ENCODE measurements around the gene APLF.
"Not testable (repeated sequence)": the region's sequence is repeated elsewhere in the genome, so short reads cannot be mapped to it uniquely, and the experiment has no call there.

Gene APLF

GRCh38 chr2:68529651-68530050 lies 62.3 kb downstream of the APLF start:
- not testable (repeated sequence) for DNase-seq (ENCODE audit: low read depth)

GRCh38 chr2:68536000-68536399 lies 68.6 kb downstream of the APLF start:
- DNase-seq (ENCODE audit: low read depth) = no peak

GRCh38 chr2:68537011-68537410 lies 69.6 kb downstream of the APLF start:
- DNase-seq (ENCODE audit: low read depth) = no peak

GRCh38 chr2:68537809-68538208 lies 70.4 kb downstream of the APLF start:
- no peak for DNase-seq (ENCODE audit: low read depth)

- no peak for DNase-seq (ENCODE audit: low read depth)
Observed at GRCh38 chr2:68544811-68545210, 77.4 kb downstream of the APLF start.

GRCh38 chr2:68548396-68548795 lies 81.0 kb downstream of the APLF start:
- DNase-seq (ENCODE audit: low read depth) = no peak

- no peak for DNase-seq (ENCODE audit: low read depth)
Observed at GRCh38 chr2:68553098-68553497, 85.7 kb downstream of the APLF start.

- not testable (repeated sequence) for DNase-seq (ENCODE audit: low read depth)
Observed at GRCh38 chr2:68555425-68556206, 88.2 kb downstream of the APLF start.

GRCh38 chr2:68556381-68556780 lies 89.0 kb downstream of the APLF start:
- DNase-seq (ENCODE audit: low read depth) = no peak

- no peak for DNase-seq (ENCODE audit: low read depth)
Observed at GRCh38 chr2:68558576-68558975, 91.2 kb downstream of the APLF start.

GRCh38 chr2:68559692-68560091 lies 92.3 kb downstream of the APLF start:
- DNase-seq (ENCODE audit: low read depth) = no peak

GRCh38 chr2:68560545-68560944 lies 93.2 kb downstream of the APLF start:
- DNase-seq (ENCODE audit: low read depth) = no peak

GRCh38 chr2:68561372-68561771 lies 94.0 kb downstream of the APLF start:
- no peak for DNase-seq (ENCODE audit: low read depth)

GRCh38 chr2:68562934-68563333 lies 95.5 kb downstream of the APLF start:
- DNase-seq (ENCODE audit: low read depth) = no peak

- DNase-seq (ENCODE audit: low read depth) = no peak
Observed at GRCh38 chr2:68564426-68564825, 97.0 kb downstream of the APLF start.

GRCh38 chr2:68565273-68565672 lies 97.9 kb downstream of the APLF start:
- no peak for DNase-seq (ENCODE audit: low read depth)

GRCh38 chr2:68565858-68566257 lies 98.5 kb downstream of the APLF start:
- no peak for DNase-seq (ENCODE audit: low read depth)

- no peak for DNase-seq (ENCODE audit: low read depth)
Observed at GRCh38 chr2:68566362-68566761, 99.0 kb downstream of the APLF start.

- DNase-seq (ENCODE audit: low read depth) = no peak
Observed at GRCh38 chr2:68568116-68568515, 100.7 kb downstream of the APLF start.

GRCh38 chr2:68569604-68570003 lies 102.2 kb downstream of the APLF start:
- no peak for DNase-seq (ENCODE audit: low read depth)

GRCh38 chr2:68570434-68570833 lies 103.0 kb downstream of the APLF start:
- DNase-seq (ENCODE audit: low read depth) = not testable (repeated sequence)

- no peak for DNase-seq (ENCODE audit: low read depth)
Observed at GRCh38 chr2:68574202-68574791, 106.9 kb downstream of the APLF start.

GRCh38 chr2:68577183-68577582 lies 109.8 kb downstream of the APLF start:
- no peak for DNase-seq (ENCODE audit: low read depth)

- no peak for DNase-seq (ENCODE audit: low read depth)
Observed at GRCh38 chr2:68579689-68580088, 112.3 kb downstream of the APLF start.
